Embryonic facial prominence (tissue), 1 donor: Measurements from ENCODE around the gene IL12RB2.
"Not testable (repeated sequence)": the region's sequence is repeated elsewhere in the genome, so short reads cannot be mapped to it uniquely, and the experiment has no call there.

Experiments
- DNase-seq: peaks from one replicate; pipeline ENCODE4 v3.0.0-alpha.2; 2016; ENCODE audit errors: extremely low spot score

IL12RB2 gene

GRCh38 chr1:67394548-67394947 lies 86.9 kb downstream of the IL12RB2 start:
- no peak for DNase-seq

DNA sequence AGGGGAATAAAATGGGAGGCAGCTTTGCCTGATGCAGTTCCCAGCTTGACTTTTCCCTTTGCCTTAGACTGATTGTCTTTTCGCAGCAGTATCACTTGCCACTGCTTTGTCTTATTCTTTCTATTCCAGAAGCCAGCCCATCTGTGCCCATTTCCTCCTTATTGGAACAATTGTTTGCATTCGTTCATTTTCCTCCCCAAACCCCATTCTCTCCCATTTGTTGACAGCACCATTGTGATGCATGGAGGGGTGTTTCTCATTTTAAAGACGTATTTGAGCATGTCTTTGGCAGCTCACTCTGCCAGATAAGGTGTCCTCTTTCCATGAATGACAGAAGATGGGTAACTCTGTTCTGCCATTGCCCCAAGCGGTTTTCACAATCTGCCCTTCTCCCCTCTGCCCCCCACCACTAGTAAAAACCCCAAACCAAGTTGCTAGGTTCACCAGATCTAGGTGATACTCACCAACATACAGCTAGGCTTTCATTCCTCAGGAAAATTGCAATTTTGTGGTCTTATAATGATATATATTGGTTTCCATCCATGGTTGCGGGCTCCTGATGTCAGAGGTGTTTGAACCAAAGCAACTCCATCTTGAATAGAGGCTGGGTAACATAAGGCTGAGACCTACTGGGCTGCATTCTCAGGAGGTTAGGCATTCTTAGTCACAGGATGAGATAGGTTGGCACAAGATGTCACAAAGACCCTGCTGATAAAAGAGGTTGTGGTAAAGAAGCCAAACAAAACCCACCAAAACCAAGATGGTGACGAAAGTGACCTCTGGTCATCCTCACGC lies 91.7 kb downstream of the IL12RB2 start:
- no peak for DNase-seq

- not testable (repeated sequence) for DNase-seq
Observed at GRCh38 chr1:67400029-67400786, 92.5 kb downstream of the IL12RB2 start.

- no peak for DNase-seq
Observed at GRCh38 chr1:67401443-67401842, 93.8 kb downstream of the IL12RB2 start.

- DNase-seq = no peak
Observed at GRCh38 chr1:67404212-67404620, 96.5 kb downstream of the IL12RB2 start.

DNA sequence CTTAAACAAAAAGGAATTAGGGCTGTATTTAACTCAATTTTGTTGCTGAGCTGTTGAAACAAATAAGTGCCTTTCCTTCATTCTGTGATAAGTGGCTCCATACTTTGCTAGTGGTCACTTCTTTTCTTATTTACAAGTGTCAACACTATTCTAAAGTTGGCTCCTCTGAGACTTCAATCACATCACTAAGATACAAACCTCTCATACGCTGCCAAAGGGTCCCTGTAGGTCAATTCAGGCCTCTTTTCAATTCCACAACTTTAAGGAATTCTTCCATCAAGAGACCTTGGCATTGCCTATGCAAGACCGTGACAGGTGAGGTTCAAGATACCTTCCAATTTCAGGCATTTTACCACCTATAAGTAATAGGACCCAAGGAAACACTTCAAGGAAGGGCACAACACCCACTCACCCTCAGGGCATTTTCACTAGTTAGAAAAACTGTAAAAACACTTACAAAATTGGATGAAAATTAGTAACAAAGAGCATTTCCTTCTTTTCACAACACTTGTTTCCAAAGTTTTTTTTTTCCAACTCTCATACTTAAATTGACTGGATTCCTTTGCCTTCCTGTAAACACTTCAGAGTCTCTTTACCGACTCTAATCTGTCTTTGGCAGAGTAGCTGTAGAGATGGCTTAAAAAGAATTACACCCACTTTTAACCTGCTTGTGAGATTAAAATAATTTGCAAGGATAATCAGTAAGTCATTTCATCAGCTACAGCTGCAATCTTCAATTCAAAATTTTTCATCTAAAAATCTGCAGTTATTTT lies 98.0 kb downstream of the IL12RB2 start:
- DNase-seq = no peak

- DNase-seq = no peak
Observed at GRCh38 chr1:67407498-67407897, 99.8 kb downstream of the IL12RB2 start.

GRCh38 chr1:67408148-67408547 lies 100.5 kb downstream of the IL12RB2 start:
- DNase-seq = no peak

GRCh38 chr1:67413101-67413500 lies 105.4 kb downstream of the IL12RB2 start:
- not testable (repeated sequence) for DNase-seq

- DNase-seq = no peak
Observed at GRCh38 chr1:67414574-67414973, 106.9 kb downstream of the IL12RB2 start.

DNA sequence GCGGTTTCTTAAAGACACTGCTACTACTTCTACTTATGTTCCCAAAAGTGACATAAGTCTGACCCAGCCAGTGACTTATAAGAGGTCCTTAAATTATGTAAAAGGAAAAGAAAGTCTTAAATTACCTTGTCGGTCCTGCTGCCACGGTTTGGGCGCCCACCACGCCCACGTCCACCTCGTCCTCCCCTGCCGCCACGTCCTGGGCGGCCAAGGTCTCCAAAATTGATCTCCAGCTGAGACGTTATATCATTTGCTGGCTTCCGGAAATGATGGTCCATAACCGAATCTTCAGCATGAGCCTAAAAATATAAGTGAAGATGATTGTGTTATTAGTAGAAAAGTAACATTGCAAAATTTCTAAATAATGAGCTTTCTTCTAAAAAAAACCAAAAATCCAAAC lies 107.4 kb downstream of the IL12RB2 start:
- DNase-seq = no peak

GRCh38 chr1:67417733-67418132 lies 110.1 kb downstream of the IL12RB2 start:
- not testable (repeated sequence) for DNase-seq

GRCh38 chr1:67418839-67419586 lies 111.3 kb downstream of the IL12RB2 start:
- DNase-seq = no peak

DNA sequence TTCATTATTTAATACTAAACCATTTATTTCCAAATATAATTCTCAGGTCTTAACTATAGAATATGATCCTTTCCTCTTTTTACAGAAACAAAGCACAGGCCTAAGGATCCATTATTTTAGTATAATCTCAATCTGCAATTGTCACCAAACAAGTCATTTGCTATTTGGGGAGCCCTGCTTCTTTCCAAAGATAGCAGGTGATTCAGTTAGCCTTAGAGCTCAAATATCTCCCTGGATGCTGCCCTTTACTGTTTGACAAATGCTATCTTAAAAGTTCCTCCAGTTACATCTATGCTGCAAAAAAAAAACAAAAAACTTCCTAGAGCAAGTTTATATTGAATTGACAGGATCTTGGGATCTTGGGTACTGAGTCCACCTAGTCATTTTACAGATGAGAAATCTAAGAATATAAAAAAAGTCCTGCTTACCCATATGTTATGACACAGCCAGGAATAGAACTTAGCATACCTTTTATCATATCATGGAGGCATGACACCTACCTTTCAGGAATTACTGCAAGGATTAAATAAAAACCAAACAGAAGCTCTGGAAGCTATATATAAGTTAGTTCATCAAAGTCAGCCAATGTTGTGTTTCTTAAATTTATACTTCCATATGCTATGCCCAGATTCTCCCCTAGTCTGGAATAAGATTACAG lies 113.3 kb downstream of the IL12RB2 start:
- DNase-seq = no peak

- no peak for DNase-seq
Observed at GRCh38 chr1:67427465-67427864, 119.8 kb downstream of the IL12RB2 start.

DNA sequence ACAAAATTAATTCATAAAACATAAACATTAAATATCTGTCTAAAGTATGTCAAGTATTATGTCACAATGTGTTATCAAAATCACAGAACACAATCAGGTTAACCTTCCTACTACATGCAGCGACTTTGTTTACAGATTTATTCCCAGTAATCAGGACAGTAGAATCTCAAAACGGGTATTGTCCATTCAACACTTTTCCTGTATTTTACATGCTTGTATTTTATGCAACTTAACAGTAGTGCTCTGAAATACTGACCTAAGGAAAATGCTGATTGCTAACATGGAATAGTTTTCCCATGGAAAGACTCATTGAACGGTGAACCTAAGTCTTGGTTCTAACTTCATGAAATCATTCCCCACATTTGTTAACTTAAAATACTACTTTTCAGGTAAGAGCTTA lies 120.3 kb downstream of the IL12RB2 start:
- DNase-seq = no peak

GRCh38 chr1:67429011-67429527 lies 121.4 kb downstream of the IL12RB2 start:
- DNase-seq = no peak

GRCh38 chr1:67429528-67430357 lies 122.1 kb downstream of the IL12RB2 start:
- DNase-seq = no peak

- peak; percentile 92 for DNase-seq
Observed at GRCh38 chr1:67430358-67431155, 122.9 kb downstream of the IL12RB2 start, which contains the start of gene SERBP1. Gene SERBP1 (minus strand): TSS chr1:67430402. CDS start chr1:67430300, 102 bp downstream.
